Measurements from ENCODE around the gene CHD1.

CHD1 gene

DNA sequence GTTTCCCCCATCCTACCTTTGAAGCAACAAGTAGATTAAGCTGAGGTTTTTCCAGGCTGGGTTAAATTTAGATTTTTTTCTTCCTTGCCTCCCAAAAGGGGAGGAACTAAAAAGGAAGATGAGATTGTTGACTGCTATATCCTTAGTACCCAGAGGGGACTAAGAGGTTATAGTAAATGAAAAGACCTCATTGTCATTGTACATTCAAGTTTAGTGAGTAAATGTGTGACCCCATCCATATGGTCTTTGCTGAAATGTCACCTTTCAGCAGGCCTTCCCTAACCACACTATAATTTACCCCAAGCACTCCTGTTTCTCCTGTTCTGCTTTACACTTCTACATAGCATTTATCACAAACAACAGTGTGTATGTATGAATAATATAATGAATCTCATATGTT lies 35.8 kb upstream of the CHD1 start:
- H3K27me3 ChIP-seq (ENCODE audit: insufficient read depth, low read depth), result no peaks in the 10 kb centered on the region; the same call in 1 of the 2 replicates
- no peak overlapping the region for H3K27ac ChIP-seq
- no peaks in the 10 kb centered on the region for H4K20me1 ChIP-seq (ENCODE audit: insufficient read depth)
- H3K4me1 ChIP-seq (ENCODE audit: low read depth, poor library complexity, severe bottlenecking), result no peaks in the 10 kb centered on the region
- H3K4me3 ChIP-seq (IDR thresholded peaks at IDR 0.05; ENCODE audit: insufficient read depth, low read depth, low read length), result no peak overlapping the region
- no peak overlapping the region for H2AFZ ChIP-seq (ENCODE audit: low read depth)
- H3K9ac ChIP-seq, result no peak overlapping the region
- TF ChIP-seq, protein P1, sequence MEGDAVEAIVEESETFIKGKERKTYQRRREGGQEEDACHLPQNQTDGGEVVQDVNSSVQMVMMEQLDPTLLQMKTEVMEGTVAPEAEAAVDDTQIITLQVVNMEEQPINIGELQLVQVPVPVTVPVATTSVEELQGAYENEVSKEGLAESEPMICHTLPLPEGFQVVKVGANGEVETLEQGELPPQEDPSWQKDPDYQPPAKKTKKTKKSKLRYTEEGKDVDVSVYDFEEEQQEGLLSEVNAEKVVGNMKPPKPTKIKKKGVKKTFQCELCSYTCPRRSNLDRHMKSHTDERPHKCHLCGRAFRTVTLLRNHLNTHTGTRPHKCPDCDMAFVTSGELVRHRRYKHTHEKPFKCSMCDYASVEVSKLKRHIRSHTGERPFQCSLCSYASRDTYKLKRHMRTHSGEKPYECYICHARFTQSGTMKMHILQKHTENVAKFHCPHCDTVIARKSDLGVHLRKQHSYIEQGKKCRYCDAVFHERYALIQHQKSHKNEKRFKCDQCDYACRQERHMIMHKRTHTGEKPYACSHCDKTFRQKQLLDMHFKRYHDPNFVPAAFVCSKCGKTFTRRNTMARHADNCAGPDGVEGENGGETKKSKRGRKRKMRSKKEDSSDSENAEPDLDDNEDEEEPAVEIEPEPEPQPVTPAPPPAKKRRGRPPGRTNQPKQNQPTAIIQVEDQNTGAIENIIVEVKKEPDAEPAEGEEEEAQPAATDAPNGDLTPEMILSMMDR (conservative IDR thresholded peaks at IDR 0.05; ENCODE audit: low read depth, low read length), result no peak
- H3K4me2 ChIP-seq, result no peak overlapping the region
- no peaks in the 10 kb centered on the region for H3K79me2 ChIP-seq (ENCODE audit: insufficient read depth, low read depth)
- H3K36me3 ChIP-seq (ENCODE audit: insufficient read depth), result no peaks in the 10 kb centered on the region

DNA sequence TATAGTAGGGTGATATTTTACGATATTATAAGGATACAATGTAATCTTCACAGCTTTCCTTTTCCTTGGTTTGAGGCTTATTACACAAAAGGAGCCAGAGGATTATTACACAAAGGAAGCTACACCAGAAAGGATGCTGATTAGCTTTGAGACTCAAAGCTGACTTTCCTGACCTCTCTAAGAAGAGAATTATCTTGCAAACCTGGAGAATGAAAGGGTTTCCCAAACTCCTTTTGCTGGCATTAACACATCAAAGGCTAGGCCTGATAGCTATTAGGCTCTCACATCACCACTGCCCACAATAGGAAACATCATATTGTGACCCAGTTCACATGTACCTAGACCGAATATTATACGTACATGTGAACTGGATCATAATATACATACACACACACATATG lies 34.2 kb upstream of the CHD1 start:
- Histone ChIP-seq H2AFZ (ENCODE audit: low read depth) (no peak overlapping the region), H3K4me2 (no peak overlapping the region), H3K4me1 (ENCODE audit: low read depth, poor library complexity, severe bottlenecking) (no peaks in the 10 kb centered on the region), H3K79me2 (ENCODE audit: insufficient read depth, low read depth) (no peaks in the 10 kb centered on the region), H4K20me1 (ENCODE audit: insufficient read depth) (no peaks in the 10 kb centered on the region), H3K27ac (no peak overlapping the region), H3K27me3 (ENCODE audit: insufficient read depth, low read depth) (no peaks in the 10 kb centered on the region), H3K9ac (no peak overlapping the region), H3K4me3 (IDR thresholded peaks at IDR 0.05; ENCODE audit: insufficient read depth, low read depth, low read length) (no peak overlapping the region), H3K36me3 (ENCODE audit: insufficient read depth) (no peaks in the 10 kb centered on the region)
- TF ChIP-seq, protein P1 (conservative IDR thresholded peaks at IDR 0.05; ENCODE audit: low read depth, low read length), result no peak

DNA sequence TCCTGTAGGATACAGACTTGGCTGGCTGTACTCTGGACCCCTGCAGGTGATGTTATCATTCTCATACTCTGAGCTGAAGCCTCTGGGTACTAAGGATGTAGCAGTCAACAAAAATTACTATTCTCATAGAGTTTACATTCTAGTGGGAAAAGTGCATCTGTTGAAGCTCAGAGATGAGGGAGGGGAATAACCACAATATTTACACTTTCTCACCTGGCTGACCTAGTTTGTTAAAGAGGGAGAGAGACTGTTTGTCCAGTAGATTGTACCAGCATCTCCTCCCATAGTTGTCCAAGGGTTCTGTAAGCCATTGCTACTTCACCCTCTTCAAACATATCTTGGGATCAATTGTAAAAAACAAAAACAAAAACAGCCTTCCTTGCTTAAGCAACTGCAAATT lies 33.8 kb upstream of the CHD1 start:
- Histone ChIP-seq H3K4me2 (no peak overlapping the region), H4K20me1 (ENCODE audit: insufficient read depth) (no peaks in the 10 kb centered on the region), H3K4me1 (ENCODE audit: low read depth, poor library complexity, severe bottlenecking) (no peaks in the 10 kb centered on the region), H3K36me3 (ENCODE audit: insufficient read depth) (no peaks in the 10 kb centered on the region), H3K79me2 (ENCODE audit: insufficient read depth, low read depth) (no peaks in the 10 kb centered on the region), H3K27ac (no peak overlapping the region), H2AFZ (ENCODE audit: low read depth) (no peak overlapping the region), H3K9ac (no peak overlapping the region), H3K4me3 (IDR thresholded peaks at IDR 0.05; ENCODE audit: insufficient read depth, low read depth, low read length) (no peak overlapping the region), H3K27me3 (ENCODE audit: insufficient read depth, low read depth) (no peaks in the 10 kb centered on the region)
- TF ChIP-seq, protein P1 (conservative IDR thresholded peaks at IDR 0.05; ENCODE audit: low read depth, low read length), result no peak

DNA sequence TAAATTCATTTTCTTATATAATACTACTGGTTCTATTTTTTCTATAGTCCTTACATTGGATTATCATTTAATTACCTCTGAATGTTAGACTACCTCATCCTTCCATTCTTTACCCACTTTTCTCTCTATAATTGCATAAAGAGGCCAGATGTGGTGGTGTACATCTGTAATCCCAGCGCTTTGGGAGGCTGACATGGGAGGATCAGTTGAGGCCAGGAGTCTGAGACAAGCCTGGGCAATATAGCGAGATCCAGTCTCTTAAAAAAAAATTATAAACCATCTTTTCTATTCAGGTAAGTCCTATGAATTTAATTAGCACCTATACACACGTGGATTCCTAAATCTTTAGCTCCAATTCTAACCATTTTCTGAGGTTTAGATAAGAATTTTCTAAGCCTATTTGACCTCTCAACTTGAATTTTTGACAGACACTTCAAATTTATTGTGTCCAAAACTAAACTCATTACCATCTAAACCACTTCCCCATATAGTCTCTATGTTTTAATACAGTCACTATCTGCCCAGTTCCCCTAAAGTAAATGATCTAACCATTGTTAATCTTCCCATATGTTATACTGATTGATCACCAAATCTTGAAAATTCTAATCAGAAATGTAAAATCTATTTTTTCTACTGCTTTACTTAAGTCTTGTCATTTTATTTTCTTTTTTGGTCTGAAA lies 33.0 kb upstream of the CHD1 start:
- no peak overlapping the region for H3K4me3 ChIP-seq (IDR thresholded peaks at IDR 0.05; ENCODE audit: insufficient read depth, low read depth, low read length)
- H3K27ac ChIP-seq, result no peak overlapping the region
- TF ChIP-seq, protein P1 (conservative IDR thresholded peaks at IDR 0.05; ENCODE audit: low read depth, low read length), result no peak

More for the DNA sequence above, 33.0 kb upstream of the CHD1 start:
- H3K9ac ChIP-seq, result no peak overlapping the region
- H3K27me3 ChIP-seq (ENCODE audit: insufficient read depth, low read depth), result no peaks in the 10 kb centered on the region
- H3K79me2 ChIP-seq (ENCODE audit: insufficient read depth, low read depth), result no peaks in the 10 kb centered on the region
- no peaks in the 10 kb centered on the region for H3K4me1 ChIP-seq (ENCODE audit: low read depth, poor library complexity, severe bottlenecking)
- no peak overlapping the region for H2AFZ ChIP-seq (ENCODE audit: low read depth)
- H3K4me2 ChIP-seq, result no peak overlapping the region
- no peaks in the 10 kb centered on the region for H4K20me1 ChIP-seq (ENCODE audit: insufficient read depth)
- H3K36me3 ChIP-seq (ENCODE audit: insufficient read depth), result no peaks in the 10 kb centered on the region
